GM12878 (cell line): ENCODE results near the gene EEF1AKMT3. TPM values are rescaled to one million over a fixed set of nuclear protein-coding genes. Genes with fewer than 3 reads are reported as not detected.
A peak's percentile ranks its signal among the peaks of the same experiment; 100 is the strongest.

Experiments
- ATAC-seq: fragments of 200-7000 bp; cut with Tn5 transposase; 3 replicates; pipeline ENCODE4 v1.9.1; 2020; ENCODE audit warnings: mild to moderate bottlenecking, moderate library complexity
- BruUV-seq: library from RNA; stranded (reverse); fragments of 400-500 nt; replicated peaks from 2 replicates; lab custom pipeline; 2021; lab: Mats Ljungman, UMichigan
- CTCF ChIA-PET: fragments of 300-600 bp; sonication (Branson Sonifier 250); formaldehyde crosslinking; extraction: SDS; loops from one replicate; lab custom pipeline; 2021; ENCODE audit warnings: inconsistent platforms; lab: Yijun Ruan, JAX
- POLR2A ChIA-PET: fragments of 350-600 bp; formaldehyde crosslinking; extraction: SDS; loops from one replicate; lab custom pipeline; 2021; ENCODE audit warnings: inconsistent platforms; lab: Charles Lee
- RAD21 ChIA-PET: fragments of 300-600 bp; sonication (Branson Sonifier 250); formaldehyde crosslinking; loops from one replicate; lab custom pipeline; 2023; ENCODE audit warnings: antibody characterized with exemption; ENCODE audit not compliant: unreplicated experiment; lab: Charles Lee
- SMC1A ChIA-PET: fragments of 300-600 bp; sonication (Branson Sonifier 250); formaldehyde crosslinking; loops from one replicate; lab custom pipeline; 2023; ENCODE audit not compliant: unreplicated experiment, uncharacterized antibody; lab: Charles Lee
- DNase-seq: peaks from one replicate; pipeline ENCODE4 v3.0.0-alpha.2; 2011; ENCODE audit warnings: low read depth, low spot score
- FAIRE-seq: peaks from 3 replicates; lab custom pipeline; 2011; peaks lifted over from hg19 to GRCh38; lab: Jason Lieb, UNC
- H2AFZ ChIP-seq: 2 replicates; pipeline ENCODE4 v1.6.0; 2011; ENCODE audit warnings: low read depth, low read length, control low read depth; ENCODE audit not compliant: control insufficient read depth
- H3K27ac ChIP-seq: 2 replicates; pipeline ENCODE4 v1.5.1; 2011; ENCODE audit warnings: control low read depth; ENCODE audit not compliant: control insufficient read depth, insufficient read depth
- H3K27me3 ChIP-seq, 2 experiments: replicated peaks in 1 of 2; 2 replicates each; pipeline versions ENCODE4 v1.6.0 to v1.6.1; 2011; ENCODE audit warnings: low read length in 1 of 2; ENCODE audit not compliant: control insufficient read depth in 2 of 2, insufficient read depth in 2 of 2
- H3K36me3 ChIP-seq, 2 experiments: 2 replicates each; pipeline ENCODE4 v1.5.1; 2011; ENCODE audit warnings: low read length in 1 of 2; ENCODE audit not compliant: control insufficient read depth in 2 of 2, insufficient read depth in 2 of 2
- H3K4me1 ChIP-seq: 2 replicates; pipeline ENCODE4 v1.6.1; 2011; ENCODE audit warnings: mild to moderate bottlenecking, low read length, moderate library complexity, mixed read lengths; ENCODE audit not compliant: control insufficient read depth, insufficient read depth
- H3K4me2 ChIP-seq: 2 replicates; pipeline ENCODE4 v1.6.0; 2011; ENCODE audit warnings: control low read depth; ENCODE audit not compliant: control insufficient read depth, insufficient read depth
- H3K4me3 ChIP-seq: fragments of 200-600 bp; sonication (generic); 2 replicates; pipeline ENCODE4 v1.5.1; 2016
- H3K79me2 ChIP-seq: 2 replicates; pipeline ENCODE4 v1.6.0; 2011; ENCODE audit warnings: low read length; ENCODE audit not compliant: control insufficient read depth, insufficient read depth
- H3K9ac ChIP-seq: 2 replicates; pipeline ENCODE4 v1.8.0; 2011; ENCODE audit warnings: low read length, control low read depth, mixed read lengths; ENCODE audit not compliant: control insufficient read depth, insufficient read depth
- H3K9me3 ChIP-seq: replicated peaks from 3 replicates; pipeline ENCODE4 v1.5.1; 2011; ENCODE audit warnings: mild to moderate bottlenecking, low read length; ENCODE audit not compliant: control insufficient read depth, insufficient read depth
- H4K20me1 ChIP-seq: 2 replicates; pipeline ENCODE4 v1.6.0; 2011; ENCODE audit not compliant: control insufficient read depth, insufficient read depth
- ATF7 ChIP-seq: fragments of 450-650 bp; IDR thresholded peaks from 2 replicates; pipeline ENCODE4 v1.6.1; 2016; ENCODE audit warnings: low read depth, mild to moderate bottlenecking
- EZH2 ChIP-seq: IDR thresholded peaks from 2 replicates; pipeline ENCODE4 v1.6.1; 2012; ENCODE audit warnings: low read depth, mild to moderate bottlenecking, control low read depth, inconsistent platforms, low read length, borderline replicate concordance; ENCODE audit not compliant: control insufficient read depth
- HDAC6 ChIP-seq: fragments of 200-600 bp; sonication (generic); IDR thresholded peaks from one replicate; pipeline ENCODE4 v1.8.0; 2017; ENCODE audit warnings: antibody characterized with exemption; ENCODE audit not compliant: unreplicated experiment
- IKZF2 ChIP-seq, 2 experiments: fragments of 450-650 bp; IDR thresholded peaks; 2 replicates each; pipeline ENCODE4 v1.6.1; 2017; ENCODE audit warnings: mild to moderate bottlenecking in 2 of 2, moderate library complexity in 2 of 2
- KAT2A ChIP-seq: conservative IDR thresholded peaks from 2 replicates; pipeline ENCODE4 v1.6.1; 2011; ENCODE audit warnings: low read depth, low read length; ENCODE audit not compliant: control insufficient read depth
- KDM1A ChIP-seq: fragments of 200-600 bp; sonication (generic); IDR thresholded peaks from 2 replicates; pipeline ENCODE4 v1.6.1; 2016; ENCODE audit warnings: borderline replicate concordance
- POLR2A ChIP-seq: IDR thresholded peaks from 2 replicates; pipeline ENCODE4 v1.6.1; 2011; ENCODE audit warnings: low read depth, mild to moderate bottlenecking, low read length
- POLR2AphosphoS2 ChIP-seq: IDR thresholded peaks from 2 replicates; pipeline ENCODE4 v1.6.1; 2011; ENCODE audit warnings: low read depth, mild to moderate bottlenecking, low read length, improper control_type of control experiment, moderate library complexity
- SMC3 ChIP-seq: IDR thresholded peaks from 2 replicates; pipeline ENCODE4 v1.6.1; 2011; ENCODE audit warnings: low read length, improper control_type of control experiment, borderline replicate concordance
- WGBS: methylation state at CpG from one replicate; pipeline ENCODE4 v1.1.6; 2016; ENCODE audit warnings: low lambda C conversion rate; ENCODE audit not compliant: insufficient replicate concordance, insufficient coverage; ENCODE audit errors: missing lambda C conversion rate; 5-methylcytosine and 5-hydroxymethylcytosine counted together
- in situ Hi-C: fragments of 300-500 bp; cut with MboI; formaldehyde crosslinking; loops from 9 replicates; pipeline ENCODE4 v1.14.3; 2018; ENCODE audit warnings: mixed read lengths
- intact Hi-C: fragments of 100-400 bp; cut with micrococcal nuclease; formaldehyde crosslinking; loops from one replicate; pipeline ENCODE4 v1.14.2; 2022; ENCODE audit not compliant: unreplicated experiment
- polyA plus RNA-seq, 11 experiments: library from polyadenylated mRNA; depleted of rRNA in 4 of 11; unstranded in 6 of 11; stranded (reverse) in 5 of 11; fragments of >200 nt; fragmentation: Nextera tagmentation in 4 of 11; fragmentation: Illumina TruSeq in 1 of 11; extraction: Ambion mirVana in 4 of 11; extraction: Trizol in 1 of 11; gene quantifications; 1 replicate in 1 of 11; 2 replicates in 10 of 11; pipeline versions ENCODE4 v1.2.1 to v1.2.3, GENCODE V29; 2011 to 2016; ENCODE audit warnings: inconsistent platforms in 2 of 11, missing spikeins in 2 of 11, low read depth in 1 of 11
- total RNA-seq, 4 experiments: library from RNA; depleted of rRNA in 3 of 4; stranded (reverse); fragments of >200 nt in 3 of 4; fragmentation: Illumina TruSeq in 1 of 4; extraction: Trizol in 1 of 4; gene quantifications; 2 replicates each; pipeline versions ENCODE4 v1.2.1 to v1.2.3, GENCODE V29; 2013 to 2021
- TF ChIP-seq, protein P1 (sequence below): fragments of 450-650 bp; conservative IDR thresholded peaks from 2 replicates; pipeline ENCODE4 v1.6.1; 2017; ENCODE audit warnings: mild to moderate bottlenecking, moderate library complexity
- TF ChIP-seq, protein P2 (sequence below): fragments of 450-650 bp; IDR thresholded peaks from 2 replicates; pipeline ENCODE4 v1.6.1; 2017; ENCODE audit warnings: antibody characterized with exemption, mild to moderate bottlenecking, moderate library complexity

Gene EEF1AKMT3
- total and polyA plus RNA-seq, 10 of the 15 experiments (the other 5 are each of a cell fraction or from before 2014, with no cell fraction given), result 1.2 to 8.2 (median 3.5) TPM

DNA sequence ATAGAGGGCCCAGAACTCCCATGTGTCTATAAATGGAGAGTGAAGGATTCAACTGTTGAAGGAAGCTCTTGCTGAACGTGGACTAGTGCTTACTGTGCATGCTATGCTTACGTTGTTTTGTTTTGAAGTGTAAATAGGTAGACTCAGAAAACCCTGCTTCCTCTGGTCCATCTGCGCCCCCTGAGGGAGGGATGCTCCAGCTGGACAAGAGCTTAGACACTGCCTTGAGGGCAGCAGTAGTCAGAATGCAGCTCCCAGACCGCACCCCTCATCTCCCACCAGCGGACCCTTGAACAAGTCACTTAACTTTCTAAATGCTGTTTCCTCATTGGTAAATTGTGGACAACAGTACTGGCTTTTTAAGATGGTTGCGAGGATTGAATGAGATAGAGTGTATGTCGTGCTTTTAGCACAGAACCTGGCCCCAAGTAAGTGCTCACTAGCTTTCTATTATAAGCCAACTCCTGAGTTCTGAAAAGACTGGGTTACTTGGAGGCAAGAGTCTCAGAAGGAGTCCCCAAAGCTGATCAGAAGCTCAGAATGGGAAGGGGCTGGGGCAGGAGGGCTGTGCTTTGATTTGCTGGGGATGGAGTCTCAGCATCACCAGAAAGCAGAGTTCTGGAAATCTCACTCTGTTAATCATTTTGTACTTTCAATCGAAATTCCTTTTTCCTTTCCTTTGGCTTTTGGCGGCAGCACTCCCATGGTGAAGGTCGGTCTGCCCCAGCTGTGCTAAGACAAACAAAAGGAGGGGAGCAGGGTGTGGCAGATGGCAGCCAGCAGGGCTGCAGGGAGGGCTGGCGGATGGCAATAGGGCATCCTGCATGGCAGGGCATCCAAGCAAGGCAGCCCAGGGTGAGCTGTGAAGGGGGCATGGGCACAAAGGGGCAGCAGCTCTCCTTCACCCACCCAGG lies 49.4 kb upstream of the EEF1AKMT3 start:
- POLR2A ChIA-PET, result interaction anchor here (0.5 to 1.1 kb wide), 5 partner anchors 11 to 383 kb away, joined by 3 to 5 read pairs (median 3); partner anchors contain the start of gene TSPAN31
- TF ChIP-seq POLR2AphosphoS2 (peak; percentile 38; the same call in 1 of the 2 replicates), HDAC6 (no peak), POLR2A (peak; percentile 28; the same call in 1 of the 2 replicates)
- CTCF ChIA-PET, result interaction anchor here (1.1 kb wide), 1 partner anchor 9 kb away, joined by 3 read pairs; no protein-coding TSS in a partner anchor
- 88% methylated on average over 11 of the region's 11 CpGs for WGBS
- Histone ChIP-seq H3K9ac (no peak overlapping the region), H3K27me3 (no peaks in the 10 kb centered on the region), H3K4me1 (no peaks in the 10 kb centered on the region), H3K36me3 (peaks cover 9 to 14% of the 10 kb centered on the region in 2 experiments), H3K4me2 (no peak overlapping the region), H3K9me3 (no peaks in the 10 kb centered on the region), H4K20me1 (no peaks in the 10 kb centered on the region), H2AFZ (no peak overlapping the region), H3K79me2 (no peaks in the 10 kb centered on the region), H3K4me3 (no peak overlapping the region), H3K27ac (no peak overlapping the region)
- RAD21 ChIA-PET, result no interaction called here
- in situ Hi-C loops, result no loop called here
- ATAC-seq, result no peak
- BruUV-seq, result no TSS peak
- intact Hi-C loops, result no loop called here
- SMC1A ChIA-PET, result interaction anchor here (0.7 kb wide), 1 partner anchor 19 kb away, joined by 3 read pairs; no protein-coding TSS in a partner anchor
- no peak for DNase-seq
- FAIRE-seq, result no peak

DNA sequence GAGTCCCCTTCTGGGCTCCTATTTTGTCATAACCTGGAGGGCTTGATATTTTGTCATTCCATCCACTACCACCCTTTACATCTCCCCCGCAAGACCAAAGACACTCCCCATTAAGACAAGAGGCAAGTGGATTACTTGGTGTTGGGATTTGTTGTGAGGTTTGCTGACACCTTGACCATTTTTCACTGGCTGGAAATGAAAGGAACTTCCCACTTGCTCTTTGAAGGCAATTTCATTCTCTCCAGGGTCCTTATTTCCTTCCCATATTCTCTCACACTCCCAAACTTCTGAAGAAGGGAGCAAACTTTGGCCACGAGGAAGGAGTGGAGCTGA lies 48.8 kb upstream of the EEF1AKMT3 start:
- Histone ChIP-seq H3K9ac (no peak overlapping the region), H3K4me1 (no peaks in the 10 kb centered on the region), H3K36me3 (peaks cover 8 to 11% of the 10 kb centered on the region in 2 experiments; a peak in 3 of 4 replicates), H3K27ac (no peak overlapping the region), H4K20me1 (no peaks in the 10 kb centered on the region), H3K27me3 (no peaks in the 10 kb centered on the region), H3K79me2 (no peaks in the 10 kb centered on the region), H3K4me2 (no peak overlapping the region), H3K9me3 (no peaks in the 10 kb centered on the region), H3K4me3 (no peak overlapping the region), H2AFZ (no peak overlapping the region)
- ChIA-PET POLR2A (interaction anchor here (0.5 to 1.1 kb wide), 3 partner anchors 18 to 51 kb away, joined by 3 to 5 read pairs (median 3); partner anchors contain the start of gene TSPAN31), SMC1A (no interaction called here), CTCF (interaction anchor here (1.1 kb wide), 1 partner anchor 9 kb away, joined by 3 read pairs; no protein-coding TSS in a partner anchor), RAD21 (no interaction called here)
- no peak for ATAC-seq
- 100% methylated on average over 2 of the region's 2 CpGs for WGBS
- intact Hi-C loops (no loop called here), in situ Hi-C loops (no loop called here)
- BruUV-seq, result no TSS peak
- no peak for DNase-seq
- FAIRE-seq, result no peak
- TF ChIP-seq, protein P1, sequence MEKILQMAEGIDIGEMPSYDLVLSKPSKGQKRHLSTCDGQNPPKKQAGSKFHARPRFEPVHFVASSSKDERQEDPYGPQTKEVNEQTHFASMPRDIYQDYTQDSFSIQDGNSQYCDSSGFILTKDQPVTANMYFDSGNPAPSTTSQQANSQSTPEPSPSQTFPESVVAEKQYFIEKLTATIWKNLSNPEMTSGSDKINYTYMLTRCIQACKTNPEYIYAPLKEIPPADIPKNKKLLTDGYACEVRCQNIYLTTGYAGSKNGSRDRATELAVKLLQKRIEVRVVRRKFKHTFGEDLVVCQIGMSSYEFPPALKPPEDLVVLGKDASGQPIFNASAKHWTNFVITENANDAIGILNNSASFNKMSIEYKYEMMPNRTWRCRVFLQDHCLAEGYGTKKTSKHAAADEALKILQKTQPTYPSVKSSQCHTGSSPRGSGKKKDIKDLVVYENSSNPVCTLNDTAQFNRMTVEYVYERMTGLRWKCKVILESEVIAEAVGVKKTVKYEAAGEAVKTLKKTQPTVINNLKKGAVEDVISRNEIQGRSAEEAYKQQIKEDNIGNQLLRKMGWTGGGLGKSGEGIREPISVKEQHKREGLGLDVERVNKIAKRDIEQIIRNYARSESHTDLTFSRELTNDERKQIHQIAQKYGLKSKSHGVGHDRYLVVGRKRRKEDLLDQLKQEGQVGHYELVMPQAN, result no peak
- TF ChIP-seq IKZF2 (IDR thresholded peaks at IDR 0.05) (no peak), ATF7 (no peak), SMC3 (no peak), EZH2 (no peak), KAT2A (no peak), KDM1A (no peak)
- TF ChIP-seq, protein P2, sequence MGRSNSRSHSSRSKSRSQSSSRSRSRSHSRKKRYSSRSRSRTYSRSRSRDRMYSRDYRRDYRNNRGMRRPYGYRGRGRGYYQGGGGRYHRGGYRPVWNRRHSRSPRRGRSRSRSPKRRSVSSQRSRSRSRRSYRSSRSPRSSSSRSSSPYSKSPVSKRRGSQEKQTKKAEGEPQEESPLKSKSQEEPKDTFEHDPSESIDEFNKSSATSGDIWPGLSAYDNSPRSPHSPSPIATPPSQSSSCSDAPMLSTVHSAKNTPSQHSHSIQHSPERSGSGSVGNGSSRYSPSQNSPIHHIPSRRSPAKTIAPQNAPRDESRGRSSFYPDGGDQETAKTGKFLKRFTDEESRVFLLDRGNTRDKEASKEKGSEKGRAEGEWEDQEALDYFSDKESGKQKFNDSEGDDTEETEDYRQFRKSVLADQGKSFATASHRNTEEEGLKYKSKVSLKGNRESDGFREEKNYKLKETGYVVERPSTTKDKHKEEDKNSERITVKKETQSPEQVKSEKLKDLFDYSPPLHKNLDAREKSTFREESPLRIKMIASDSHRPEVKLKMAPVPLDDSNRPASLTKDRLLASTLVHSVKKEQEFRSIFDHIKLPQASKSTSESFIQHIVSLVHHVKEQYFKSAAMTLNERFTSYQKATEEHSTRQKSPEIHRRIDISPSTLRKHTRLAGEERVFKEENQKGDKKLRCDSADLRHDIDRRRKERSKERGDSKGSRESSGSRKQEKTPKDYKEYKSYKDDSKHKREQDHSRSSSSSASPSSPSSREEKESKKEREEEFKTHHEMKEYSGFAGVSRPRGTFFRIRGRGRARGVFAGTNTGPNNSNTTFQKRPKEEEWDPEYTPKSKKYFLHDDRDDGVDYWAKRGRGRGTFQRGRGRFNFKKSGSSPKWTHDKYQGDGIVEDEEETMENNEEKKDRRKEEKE, result no peak
